OCI-LY3 (cell line): ENCODE results near the gene GRAMD1B.

Source experiments
- EZH2phosphoT487 ChIP-seq: fragments of 200-600 bp; shearing (Covaris generic); IDR thresholded peaks from 2 replicates; pipeline ENCODE4 v1.6.1; 2018; ENCODE audit warnings: antibody characterized with exemption, mixed run types, low read depth
- TF ChIP-seq, protein P1 (sequence below): fragments of 200-600, 300-600 bp; sonication (generic); IDR thresholded peaks from 2 replicates; pipeline ENCODE4 v1.5.1; 2014; ENCODE audit warnings: antibody characterized with exemption, low read length, low read depth

GRCh38 chr11:123421589-123421988 lies 8.5 kb upstream of the GRAMD1B start:
- TF ChIP-seq, protein P1, sequence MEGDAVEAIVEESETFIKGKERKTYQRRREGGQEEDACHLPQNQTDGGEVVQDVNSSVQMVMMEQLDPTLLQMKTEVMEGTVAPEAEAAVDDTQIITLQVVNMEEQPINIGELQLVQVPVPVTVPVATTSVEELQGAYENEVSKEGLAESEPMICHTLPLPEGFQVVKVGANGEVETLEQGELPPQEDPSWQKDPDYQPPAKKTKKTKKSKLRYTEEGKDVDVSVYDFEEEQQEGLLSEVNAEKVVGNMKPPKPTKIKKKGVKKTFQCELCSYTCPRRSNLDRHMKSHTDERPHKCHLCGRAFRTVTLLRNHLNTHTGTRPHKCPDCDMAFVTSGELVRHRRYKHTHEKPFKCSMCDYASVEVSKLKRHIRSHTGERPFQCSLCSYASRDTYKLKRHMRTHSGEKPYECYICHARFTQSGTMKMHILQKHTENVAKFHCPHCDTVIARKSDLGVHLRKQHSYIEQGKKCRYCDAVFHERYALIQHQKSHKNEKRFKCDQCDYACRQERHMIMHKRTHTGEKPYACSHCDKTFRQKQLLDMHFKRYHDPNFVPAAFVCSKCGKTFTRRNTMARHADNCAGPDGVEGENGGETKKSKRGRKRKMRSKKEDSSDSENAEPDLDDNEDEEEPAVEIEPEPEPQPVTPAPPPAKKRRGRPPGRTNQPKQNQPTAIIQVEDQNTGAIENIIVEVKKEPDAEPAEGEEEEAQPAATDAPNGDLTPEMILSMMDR = no peak
- no peak for TF ChIP-seq EZH2phosphoT487
